ENCODE measurements around the gene MORN1.

- TF ChIP-seq CTCF (IDR thresholded peaks at IDR 0.05; ENCODE audit: low read depth, low read length) (no peak), EZH2phosphoT487 (IDR thresholded peaks at IDR 0.05; ENCODE audit: low read depth) (no peak)
These were observed 666 bp upstream of the MORN1 start for GRCh38 chr1:2391931-2392509.

Measured in OCI-LY3 (cell line).